Lower leg skin (tissue), 4 donors: Measurements from ENCODE around the gene FAM174C. TPM values are rescaled to one million over a fixed set of nuclear protein-coding genes. Genes with fewer than 3 reads are reported as not detected.

Experiments
- DNase-seq, 2 donors: peaks; one replicate each; pipeline ENCODE4 v3.0.0-alpha.2; 2019; ENCODE audit warnings: low spot score in 2 of 2
- H3K4me3 ChIP-seq: fragments of 200-600 bp; sonication (generic); 2 replicates; pipeline ENCODE4 v1.5.1; 2017; ENCODE audit warnings: mild to moderate bottlenecking, low read depth; ENCODE audit not compliant: poor library complexity, severe bottlenecking
- POLR2A ChIP-seq, 2 donors: fragments of 450-650 bp; IDR thresholded peaks; one replicate each; pipeline ENCODE4 v1.6.1; 2016 to 2017; ENCODE audit warnings: antibody characterized with exemption in 2 of 2, mild to moderate bottlenecking in 1 of 2, moderate library complexity in 1 of 2
- WGBS, 2 donors: methylation state at CpG; one replicate each; pipeline ENCODE4 v1.1.5; 2018; 5-methylcytosine and 5-hydroxymethylcytosine counted together
- intact Hi-C: fragments of 100-400 bp; cut with DNase I; formaldehyde crosslinking; loops from one replicate; pipeline ENCODE4 v1.15.0; 2023; ENCODE audit warnings: low total_unique reads
- total RNA-seq, 4 donors: library from RNA; depleted of rRNA; stranded (reverse); fragments of >200 nt; gene quantifications; one replicate each; pipeline ENCODE4 v1.1.0, GENCODE V29; 2016
- TF ChIP-seq, protein P1 (sequence below), 3 donors: fragments of 450-650 bp; IDR thresholded peaks; one replicate each; pipeline ENCODE4 v1.5.1; 2016; ENCODE audit warnings: antibody characterized with exemption in 3 of 3, mild to moderate bottlenecking in 3 of 3, moderate library complexity in 2 of 3

FAM174C gene
- total RNA-seq, 4 donors from 2014 or later, result 66.3 to 74.1 (median 68.8) TPM

DNA sequence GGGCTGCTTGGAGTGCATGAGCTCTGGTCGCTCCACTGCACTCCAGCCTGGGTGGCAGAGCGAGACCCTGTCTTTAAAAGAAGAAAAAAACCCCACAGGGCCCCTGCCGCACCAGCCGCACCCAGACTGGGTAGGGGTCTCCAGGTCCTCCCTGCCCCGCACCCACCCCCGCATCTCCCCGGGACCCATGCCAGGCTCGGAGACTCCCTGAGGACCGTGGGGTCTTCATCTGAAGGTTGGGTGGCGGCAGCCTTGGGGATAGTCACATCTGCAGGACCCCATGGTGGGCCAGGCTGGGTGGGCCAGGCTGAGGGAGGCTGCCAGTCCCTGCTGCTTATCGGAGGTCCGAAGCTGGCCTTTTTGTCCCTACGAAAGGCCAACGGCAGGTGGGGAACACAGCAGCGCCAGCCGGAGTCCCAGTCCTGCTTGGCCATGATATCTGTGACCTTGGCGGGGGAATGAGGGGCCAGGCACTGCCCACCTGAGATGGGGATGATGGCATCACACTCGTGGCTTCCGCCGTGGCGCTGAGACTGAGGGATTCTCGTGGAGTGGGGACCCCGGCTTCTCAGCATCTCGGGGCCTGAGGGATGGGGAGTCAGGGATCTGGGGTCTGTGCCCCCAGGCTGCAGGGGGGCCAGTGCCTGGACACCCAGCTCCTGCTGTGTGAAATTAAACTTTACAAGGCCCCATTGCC, 21.4 kb downstream of the FAM174C start:
- intact Hi-C loops, result no loop called here
- TF ChIP-seq, protein P1, sequence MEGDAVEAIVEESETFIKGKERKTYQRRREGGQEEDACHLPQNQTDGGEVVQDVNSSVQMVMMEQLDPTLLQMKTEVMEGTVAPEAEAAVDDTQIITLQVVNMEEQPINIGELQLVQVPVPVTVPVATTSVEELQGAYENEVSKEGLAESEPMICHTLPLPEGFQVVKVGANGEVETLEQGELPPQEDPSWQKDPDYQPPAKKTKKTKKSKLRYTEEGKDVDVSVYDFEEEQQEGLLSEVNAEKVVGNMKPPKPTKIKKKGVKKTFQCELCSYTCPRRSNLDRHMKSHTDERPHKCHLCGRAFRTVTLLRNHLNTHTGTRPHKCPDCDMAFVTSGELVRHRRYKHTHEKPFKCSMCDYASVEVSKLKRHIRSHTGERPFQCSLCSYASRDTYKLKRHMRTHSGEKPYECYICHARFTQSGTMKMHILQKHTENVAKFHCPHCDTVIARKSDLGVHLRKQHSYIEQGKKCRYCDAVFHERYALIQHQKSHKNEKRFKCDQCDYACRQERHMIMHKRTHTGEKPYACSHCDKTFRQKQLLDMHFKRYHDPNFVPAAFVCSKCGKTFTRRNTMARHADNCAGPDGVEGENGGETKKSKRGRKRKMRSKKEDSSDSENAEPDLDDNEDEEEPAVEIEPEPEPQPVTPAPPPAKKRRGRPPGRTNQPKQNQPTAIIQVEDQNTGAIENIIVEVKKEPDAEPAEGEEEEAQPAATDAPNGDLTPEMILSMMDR (IDR thresholded peaks at IDR 0.05), result no peak
- no peak for TF ChIP-seq POLR2A (IDR thresholded peaks at IDR 0.05)
- no peak overlapping the region for H3K4me3 ChIP-seq
- no peak for DNase-seq
- 83 to 89% methylated on average over 24 of the region's 24 CpGs for WGBS, 2 donors

DNA sequence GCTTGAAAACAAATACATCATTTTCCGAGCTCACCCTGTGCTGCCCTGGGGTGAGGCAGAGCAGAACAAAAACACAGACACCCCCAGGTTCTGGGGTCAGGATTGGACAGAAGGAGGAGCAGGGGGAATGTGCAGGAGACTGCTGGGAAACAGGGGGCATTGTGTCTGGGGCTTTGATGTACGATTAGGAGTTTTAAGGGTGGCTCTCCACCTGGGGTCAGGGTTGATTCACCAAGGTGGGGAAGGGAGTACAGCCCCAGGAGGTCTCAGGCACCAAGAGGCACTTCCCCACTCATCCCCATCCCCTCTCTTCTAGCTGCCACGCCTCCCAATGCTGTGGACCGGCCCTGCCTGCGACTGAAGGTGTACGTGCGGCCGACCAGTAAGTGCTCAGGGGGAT, 22.9 kb downstream of the FAM174C start:
- intact Hi-C loops, result no loop called here
- no peak for DNase-seq
- TF ChIP-seq POLR2A (IDR thresholded peaks at IDR 0.05), result no peak
- H3K4me3 ChIP-seq, result no peak overlapping the region
- 91 to 94% methylated on average over 8 of the region's 8 CpGs for WGBS, 2 donors

DNA sequence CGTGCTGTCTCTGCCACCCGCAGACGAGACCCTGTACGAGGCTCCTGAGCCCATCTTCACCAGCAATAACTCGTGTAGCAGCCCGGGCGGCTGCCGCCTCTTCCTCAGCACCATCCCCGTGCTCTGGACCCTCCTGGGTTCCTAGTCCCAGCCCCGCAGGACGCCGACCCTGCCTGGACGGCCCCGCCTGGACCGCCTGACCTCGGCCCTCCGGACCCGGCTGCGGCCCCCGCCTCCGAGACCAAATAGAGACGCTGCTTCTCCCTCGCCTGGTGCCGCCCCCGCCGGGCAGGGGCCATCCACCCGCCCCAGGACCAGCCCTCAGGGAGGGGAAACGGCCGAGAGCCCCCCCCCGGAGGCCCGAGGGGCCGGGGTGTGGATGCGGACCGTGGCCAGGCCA, 24.5 kb downstream of the FAM174C start:
- no peak overlapping the region for H3K4me3 ChIP-seq
- intact Hi-C loops, result no loop called here
- TF ChIP-seq, protein P1 (IDR thresholded peaks at IDR 0.05), result no peak
- no peak for TF ChIP-seq POLR2A (IDR thresholded peaks at IDR 0.05)
- DNase-seq, result no peak
- 64 to 70% methylated on average over 32 to 34 of the region's 34 CpGs for WGBS, 2 donors

DNA sequence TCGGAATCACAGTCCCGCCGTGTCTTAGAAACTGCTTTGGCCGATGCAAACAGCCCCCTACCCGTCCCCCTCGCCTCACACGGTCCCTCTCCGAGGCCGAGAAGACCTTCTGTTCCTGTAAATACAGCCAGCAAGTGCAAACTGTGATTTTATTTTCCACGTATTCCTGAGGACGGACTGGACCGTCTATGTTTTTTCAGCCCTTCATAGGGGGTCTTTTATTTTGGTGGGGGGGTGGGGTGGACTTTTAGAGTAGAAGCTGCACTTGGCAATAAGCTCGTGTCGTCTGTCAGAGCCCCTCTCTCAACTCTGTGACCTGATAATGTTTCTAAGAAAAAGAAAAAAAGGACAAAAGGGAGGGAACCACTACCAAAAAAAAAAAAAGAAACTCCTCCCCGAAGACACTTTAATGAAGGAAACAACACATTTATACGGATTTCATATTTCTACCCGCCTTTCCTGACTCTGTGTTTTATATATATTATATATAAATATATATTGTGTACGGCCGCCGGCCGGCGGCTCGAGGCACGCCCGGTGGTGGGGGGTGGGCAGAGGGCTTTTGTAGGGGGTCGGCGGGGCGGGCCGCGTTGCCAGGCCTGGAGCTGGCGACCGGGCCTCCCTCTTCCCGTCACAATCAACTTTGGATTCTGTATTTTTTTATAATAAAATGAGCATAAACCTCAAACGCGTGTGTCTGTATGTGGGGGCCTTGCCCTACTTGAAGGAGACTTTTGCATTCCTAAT, 25.6 kb downstream of the FAM174C start:
- intact Hi-C loops, result no loop called here
- H3K4me3 ChIP-seq, result no peak overlapping the region
- WGBS, 2 donors, result 82 to 84% methylated on average over 35 of the region's 35 CpGs
- no peak for DNase-seq
- TF ChIP-seq, protein P1 (IDR thresholded peaks at IDR 0.05), result no peak
- no peak for TF ChIP-seq POLR2A (IDR thresholded peaks at IDR 0.05)

DNA sequence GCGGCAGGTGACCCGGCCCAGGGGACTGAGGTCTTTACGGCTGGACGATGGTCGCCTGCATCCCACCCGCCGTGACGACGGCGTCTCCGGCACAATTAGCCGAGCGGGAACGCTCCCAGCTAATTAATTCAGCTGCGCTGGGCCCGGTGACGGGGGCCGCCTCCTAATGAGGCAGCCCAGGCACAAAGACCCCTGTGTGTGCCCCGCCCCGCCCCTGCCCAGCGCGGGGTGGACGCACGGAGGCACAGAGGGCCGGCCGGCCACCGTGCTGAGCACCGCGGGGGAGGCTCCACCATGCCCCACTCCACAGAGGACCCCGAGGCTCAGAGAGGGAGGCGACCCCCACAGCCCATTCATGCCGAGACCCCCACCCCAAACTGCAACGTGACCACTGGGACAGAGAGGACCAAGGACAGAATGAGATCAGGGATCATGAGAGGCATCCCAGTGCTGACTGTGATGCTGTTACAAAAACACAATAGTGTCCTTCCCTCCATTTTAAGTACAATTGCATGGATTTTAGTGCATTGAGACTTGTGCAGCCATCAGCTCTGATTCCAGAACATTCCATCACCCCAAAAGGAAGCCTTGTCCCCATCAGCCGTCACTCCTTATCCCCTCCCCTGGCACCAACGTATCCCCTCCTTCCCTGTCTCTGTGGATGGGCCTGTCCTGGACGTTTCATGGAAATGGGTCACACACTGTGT, 27.4 kb downstream of the FAM174C start:
- no peak for TF ChIP-seq POLR2A (IDR thresholded peaks at IDR 0.05)
- TF ChIP-seq, protein P1 (IDR thresholded peaks at IDR 0.05), result no peak
- intact Hi-C loops, result no loop called here
- WGBS, 2 donors, result 63 to 72% methylated on average over 34 to 35 of the region's 36 CpGs
- DNase-seq, result no peak
- no peak overlapping the region for H3K4me3 ChIP-seq
